Adrenal gland (tissue), 12 donors: Measurements from ENCODE around the gene PIK3AP1. TPM values are rescaled to one million over a fixed set of nuclear protein-coding genes. Genes with fewer than 3 reads are reported as not detected.

Experiments
- DNase-seq, 7 donors: peaks; one replicate each; pipeline ENCODE4 v3.0.0-alpha.2; 2019 to 2020
- H3K27ac ChIP-seq, 5 donors: fragments of 200-600 bp; sonication (generic) in 4 of 5; 1 replicate in 3 of 5; 2 replicates in 2 of 5; pipeline versions ENCODE4 v1.5.1 to v1.8.0; 2016 to 2020; ENCODE audit warnings: mild to moderate bottlenecking in 1 of 5
- H3K27me3 ChIP-seq: fragments of 200-600 bp; 2 replicates; pipeline ENCODE4 v1.8.0; 2021
- H3K36me3 ChIP-seq, 2 donors: fragments of 200-600 bp; replicated peaks in 1 of 2; 1 replicate in 1 of 2; 2 replicates in 1 of 2; pipeline versions ENCODE4 v1.5.1 to v1.8.0; 2018 to 2022
- H3K4me1 ChIP-seq, 2 donors: fragments of 200-600 bp; replicated peaks in 1 of 2; 1 replicate in 1 of 2; 2 replicates in 1 of 2; pipeline versions ENCODE4 v1.5.1 to v1.8.0; 2018 to 2021
- H3K4me3 ChIP-seq, 4 donors: fragments of 200-600 bp; sonication (generic) in 3 of 4; one replicate each; pipeline ENCODE4 v1.5.1; 2016 to 2018
- H3K9me3 ChIP-seq, 3 donors: fragments of 200-600 bp; sonication (generic) in 1 of 3; replicated peaks in 1 of 3; 1 replicate in 2 of 3; 2 replicates in 1 of 3; pipeline versions ENCODE4 v1.5.1 to v1.8.0; 2016 to 2021
- POLR2A ChIP-seq, 2 donors: fragments of 450-650 bp; IDR thresholded peaks; one replicate each; pipeline ENCODE4 v1.6.1; 2017; ENCODE audit warnings: antibody characterized with exemption in 2 of 2, mild to moderate bottlenecking in 2 of 2, moderate library complexity in 1 of 2
- WGBS, 4 donors: extraction: QIAGEN DNeasy Blood & Tissue Kit in 2 of 4; methylation state at CpG; one replicate each; pipeline versions ENCODE4 v1.1.5 to v1.1.7; 2013 to 2017; 5-methylcytosine and 5-hydroxymethylcytosine counted together
- intact Hi-C, 2 donors: fragments of 100-400 bp; cut with DNase I; formaldehyde crosslinking; loops; one replicate each; pipeline versions ENCODE4 v1.14.1 to v1.15.0; 2022 to 2023
- polyA plus RNA-seq, 3 donors: library from polyadenylated mRNA; stranded (reverse); fragments of 200-250 nt in 2 of 3; fragments of 350-450 nt in 1 of 3; fragmentation: Illumina TruSeq in 1 of 3; extraction: RNeasy Lipid Tissue Mini Kit (QIAGEN cat#74804) in 1 of 3; gene quantifications; one replicate each; pipeline ENCODE4 v1.2.3, GENCODE V29; 2013 to 2014
- total RNA-seq, 9 donors: library from RNA; depleted of rRNA in 4 of 9; stranded (reverse); fragments of >200 nt in 4 of 9; fragments of 120-200 nt in 1 of 9; fragmentation: NEBNext Ultra II Directional in 1 of 9; extraction: Animal tissue kit (Norgen Biotek cat#: 25700) in 1 of 9; gene quantifications; one replicate each; pipeline versions ENCODE4 v1.1.0 to v1.2.4, GENCODE V29; 2013 to 2023
- TF ChIP-seq, protein P1 (sequence below), 6 experiments: fragments of 450-650 bp in 4 of 6; fragments of 200-600 bp in 2 of 6; sonication (generic) in 1 of 6; IDR thresholded peaks; 1 replicate in 5 of 6; 2 replicates in 1 of 6; pipeline versions ENCODE4 v1.5.1 to v1.8.0; 2016 to 2021; ENCODE audit warnings: antibody characterized with exemption in 6 of 6, mild to moderate bottlenecking in 2 of 6, moderate library complexity in 1 of 6
- donor health status: healthy with polysubstance abuse.
- donor health status: Bipolar disorder and iron deficiency.
- donor health status: DM: yes; HTN: yes; CAD: no.
- donor health status: DM: no; HTN: no; CAD: no.
- donor health status: DM: no; HTN: no; CAD: no.
- donor health status: DM: yes; HTN: yes; CAD: no.

PIK3AP1 gene
- total and polyA plus RNA-seq, 12 donors: 2.0 to 38.5 (median 10.4) TPM

DNA sequence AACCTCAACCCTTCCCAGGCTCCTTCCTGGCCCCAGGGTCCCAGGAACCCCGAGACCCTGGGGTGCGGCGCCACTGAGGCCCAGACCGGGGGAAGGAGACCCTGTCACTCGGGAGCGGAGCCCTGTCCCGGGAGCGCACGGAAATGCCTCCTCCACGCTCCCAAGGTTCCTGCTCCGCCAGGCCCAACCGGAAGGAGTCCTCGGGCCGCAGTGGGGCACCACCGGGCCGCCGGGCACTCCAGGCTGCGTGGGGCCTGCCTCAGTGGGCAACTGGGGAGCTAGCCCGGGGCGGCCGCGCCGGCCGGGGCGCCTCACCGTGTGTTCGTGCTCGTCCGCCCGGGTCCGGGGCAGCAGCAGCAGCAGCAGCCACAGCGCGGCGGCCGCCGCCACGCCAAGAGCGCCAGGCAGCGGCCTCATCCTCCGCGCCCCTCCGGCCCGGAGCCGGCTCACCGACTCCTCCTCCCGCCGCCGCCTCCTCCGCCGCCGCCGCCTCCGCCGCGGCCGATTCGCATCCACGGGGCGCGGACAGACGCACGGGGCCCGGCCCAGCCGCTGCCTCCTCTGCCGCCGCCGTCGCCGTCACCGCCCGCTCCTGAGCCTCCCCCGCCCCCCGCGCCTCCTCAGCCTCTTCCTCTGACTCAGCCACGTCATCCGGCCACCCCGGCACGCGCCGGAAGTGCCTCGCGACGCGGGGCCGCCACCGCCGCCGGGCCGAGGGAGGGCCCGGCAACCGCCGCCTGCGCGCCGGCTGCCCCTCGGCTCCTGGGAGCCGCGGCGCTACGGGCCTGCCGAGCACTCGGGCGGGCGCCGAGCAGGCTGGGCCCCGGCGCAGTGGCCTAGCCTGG, 133.7 kb downstream of the PIK3AP1 start, which contains the start of gene TM9SF3:
TSS of gene TM9SF3 (minus strand) at position 594 of the 845 bp plus-strand sequence. CDS start at position 417, 177 bp downstream.
- Histone ChIP-seq H3K4me1 (peaks cover 20 to 50% of the 10 kb centered on the region in 2 donors), H3K4me3 (peak within 1 kb of the TSS; percentile 14 to 93 (median 78)), H3K27me3 (no peaks in the 10 kb centered on the region), H3K9me3 (no peaks in the 10 kb centered on the region), H3K27ac (peak within 1 kb of the TSS; percentile 92 to 100 (median 97)), H3K36me3 (no peaks in the 10 kb centered on the region)
- intact Hi-C loops: no loop called here
- DNase-seq: peak; percentile 93 to 96 (median 95)
- 0 to 1% (median 1%) methylated on average over 28 to 105 of the region's 107 CpGs; no CpG with 5 or more reads in 1 of the 4 donors for WGBS, 4 donors
- peak; percentile 91 to 97 for TF ChIP-seq POLR2A (IDR thresholded peaks at IDR 0.05)
- TF ChIP-seq, protein P1, sequence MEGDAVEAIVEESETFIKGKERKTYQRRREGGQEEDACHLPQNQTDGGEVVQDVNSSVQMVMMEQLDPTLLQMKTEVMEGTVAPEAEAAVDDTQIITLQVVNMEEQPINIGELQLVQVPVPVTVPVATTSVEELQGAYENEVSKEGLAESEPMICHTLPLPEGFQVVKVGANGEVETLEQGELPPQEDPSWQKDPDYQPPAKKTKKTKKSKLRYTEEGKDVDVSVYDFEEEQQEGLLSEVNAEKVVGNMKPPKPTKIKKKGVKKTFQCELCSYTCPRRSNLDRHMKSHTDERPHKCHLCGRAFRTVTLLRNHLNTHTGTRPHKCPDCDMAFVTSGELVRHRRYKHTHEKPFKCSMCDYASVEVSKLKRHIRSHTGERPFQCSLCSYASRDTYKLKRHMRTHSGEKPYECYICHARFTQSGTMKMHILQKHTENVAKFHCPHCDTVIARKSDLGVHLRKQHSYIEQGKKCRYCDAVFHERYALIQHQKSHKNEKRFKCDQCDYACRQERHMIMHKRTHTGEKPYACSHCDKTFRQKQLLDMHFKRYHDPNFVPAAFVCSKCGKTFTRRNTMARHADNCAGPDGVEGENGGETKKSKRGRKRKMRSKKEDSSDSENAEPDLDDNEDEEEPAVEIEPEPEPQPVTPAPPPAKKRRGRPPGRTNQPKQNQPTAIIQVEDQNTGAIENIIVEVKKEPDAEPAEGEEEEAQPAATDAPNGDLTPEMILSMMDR (IDR thresholded peaks at IDR 0.05): peak in 2 of 6 experiments; percentile 24 to 41

DNA sequence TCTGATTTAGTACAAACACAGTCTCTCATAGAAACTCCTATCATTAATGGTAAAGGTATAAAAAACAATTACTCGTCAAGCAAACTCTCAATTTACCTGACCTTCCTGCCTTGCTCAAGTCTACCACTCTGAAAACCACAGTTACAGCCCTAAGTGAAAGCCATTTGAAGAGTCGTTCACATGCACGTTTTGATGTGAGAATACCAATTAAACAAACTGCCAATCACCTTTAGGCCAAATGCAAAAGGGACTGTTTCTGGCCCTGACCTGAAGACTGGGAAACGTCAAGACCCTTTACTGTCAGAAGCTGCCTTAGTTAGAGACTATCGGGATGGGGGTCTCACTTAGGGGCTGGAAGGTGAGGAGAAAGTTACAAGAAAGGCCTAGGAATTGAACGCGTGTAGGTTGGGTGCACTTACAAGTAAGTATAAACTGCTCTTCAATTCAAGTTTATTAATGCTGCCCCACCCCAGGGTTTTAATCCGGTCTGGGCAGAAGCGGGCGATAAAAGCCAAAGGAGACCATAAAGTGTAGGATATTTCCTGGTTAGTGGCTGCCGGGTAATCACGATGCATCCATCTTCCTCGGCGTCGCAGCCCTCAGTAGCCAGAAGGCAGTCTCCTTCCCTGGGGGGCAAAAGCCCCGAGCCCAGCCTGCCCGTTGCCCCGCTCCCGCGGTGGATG, 134.4 kb downstream of the PIK3AP1 start:
- peak overlapping the region; percentile 14 to 93 (median 78) for H3K4me3 ChIP-seq
- WGBS, 4 donors: 1 to 2% (median 2%) methylated on average over 14 to 20 of the region's 20 CpGs
- H3K27me3 ChIP-seq: no peaks in the 10 kb centered on the region
- H3K36me3 ChIP-seq: no peaks in the 10 kb centered on the region
- no peaks in the 10 kb centered on the region for H3K9me3 ChIP-seq
- H3K4me1 ChIP-seq: peaks cover 23 to 58% of the 10 kb centered on the region in 2 donors
- intact Hi-C loops: no loop called here
- no peak for DNase-seq
- TF ChIP-seq POLR2A (IDR thresholded peaks at IDR 0.05): no peak
- TF ChIP-seq, protein P1 (IDR thresholded peaks at IDR 0.05): no peak
- peak overlapping the region; percentile 92 to 100 (median 97) for H3K27ac ChIP-seq

DNA sequence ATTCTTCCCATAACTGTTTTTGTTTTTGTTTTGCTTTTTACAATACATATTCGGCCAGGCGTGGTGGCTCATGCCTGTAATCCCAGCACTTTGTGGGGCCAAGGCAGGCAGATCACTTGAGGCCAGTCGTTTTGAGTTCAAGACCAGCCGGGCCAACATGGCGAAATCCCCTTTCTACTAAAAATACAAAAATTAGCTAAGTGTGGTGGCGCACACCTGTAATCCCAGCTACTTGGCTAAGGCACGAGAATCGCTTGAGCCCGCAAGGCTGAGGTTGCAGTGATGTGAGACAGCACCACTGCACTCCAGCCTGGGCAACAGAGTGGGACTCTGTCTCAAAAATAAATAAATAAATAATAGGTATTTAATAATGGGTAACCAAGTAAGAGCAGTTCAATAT, 135.8 kb downstream of the PIK3AP1 start:
- H3K4me1 ChIP-seq: peaks cover 28 to 68% of the 10 kb centered on the region in 2 donors
- WGBS, 4 donors: 80 to 90% (median 84%) methylated on average over 9 of the region's 9 CpGs
- TF ChIP-seq, protein P1 (IDR thresholded peaks at IDR 0.05): no peak
- no peak for TF ChIP-seq POLR2A (IDR thresholded peaks at IDR 0.05)
- DNase-seq: no peak
- intact Hi-C loops: no loop called here
- no peaks in the 10 kb centered on the region for H3K27me3 ChIP-seq
- no peak overlapping the region for H3K4me3 ChIP-seq
- H3K9me3 ChIP-seq: no peaks in the 10 kb centered on the region
- H3K36me3 ChIP-seq: no peaks in the 10 kb centered on the region
- no peak overlapping the region for H3K27ac ChIP-seq

DNA sequence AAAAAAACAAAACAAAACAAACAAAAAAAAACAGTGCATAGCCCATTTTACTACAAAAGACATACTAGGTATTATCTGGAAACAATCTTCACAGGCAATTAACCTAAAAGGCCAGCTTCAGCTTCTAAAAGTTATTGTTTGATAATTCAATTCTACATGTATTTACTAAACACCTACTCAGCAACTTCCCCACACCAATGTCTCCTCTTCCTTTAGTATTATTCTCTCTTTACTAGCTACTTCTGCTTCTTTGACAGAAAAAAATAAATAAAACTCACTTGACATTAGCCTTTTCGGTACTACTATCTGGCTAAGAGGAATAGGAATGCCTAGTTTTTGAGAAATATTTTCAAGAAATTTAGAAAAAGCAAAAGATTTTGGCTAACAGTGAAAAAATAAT, 136.3 kb downstream of the PIK3AP1 start:
- H3K9me3 ChIP-seq: no peaks in the 10 kb centered on the region
- H3K36me3 ChIP-seq: no peaks in the 10 kb centered on the region
- H3K4me3 ChIP-seq: no peak overlapping the region
- no peak for DNase-seq
- TF ChIP-seq, protein P1 (IDR thresholded peaks at IDR 0.05): no peak
- TF ChIP-seq POLR2A (IDR thresholded peaks at IDR 0.05): no peak
- no peak overlapping the region for H3K27ac ChIP-seq
- WGBS, 4 donors: 61 to 68% (median 65%) methylated on average over 1 of the region's 1 CpG
- intact Hi-C loops: no loop called here
- peaks cover 28 to 73% of the 10 kb centered on the region in 2 donors for H3K4me1 ChIP-seq
- H3K27me3 ChIP-seq: no peaks in the 10 kb centered on the region
